GM12892 (cell line): ENCODE results near the gene PPP1R14B.

Source experiments
- POLR2A ChIP-seq: IDR thresholded peaks from 2 replicates; pipeline ENCODE4 v1.6.1; 2011; ENCODE audit warnings: low read depth, low read length, control low read depth
- POLR2AphosphoS5 ChIP-seq: IDR thresholded peaks from 2 replicates; pipeline ENCODE4 v1.6.1; 2011; ENCODE audit warnings: low read depth, low read length, control low read depth
- TAF1 ChIP-seq: IDR thresholded peaks from 2 replicates; pipeline ENCODE4 v1.6.1; 2011; ENCODE audit warnings: low read depth, mild to moderate bottlenecking, control low read depth, low read length, borderline replicate concordance

DNA sequence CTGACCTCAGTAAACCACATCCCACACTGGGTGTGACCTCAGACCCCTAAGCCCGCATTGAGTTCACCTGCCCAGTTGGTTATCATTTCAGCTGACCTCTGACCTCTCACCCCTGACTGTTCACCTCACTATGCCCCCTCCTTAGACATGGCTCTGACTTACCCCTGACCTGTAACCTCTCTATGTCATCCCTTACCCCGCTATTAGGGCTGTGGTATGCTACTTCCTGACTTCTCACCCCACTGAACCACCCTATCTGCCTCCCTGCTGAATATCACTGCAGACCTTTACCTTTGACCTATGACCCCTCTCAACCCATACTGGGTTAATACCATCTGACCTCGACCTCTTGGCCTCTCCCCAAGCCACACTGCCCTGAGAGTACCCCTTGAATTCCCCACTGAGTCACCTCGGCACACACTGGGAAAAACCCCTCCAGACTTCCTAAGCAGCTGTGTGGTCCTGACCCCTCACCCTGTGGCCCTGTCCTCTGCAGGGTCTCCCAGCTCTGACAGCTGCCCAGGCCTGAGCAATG lies 12.9 kb upstream of the PPP1R14B start:
- TF ChIP-seq POLR2AphosphoS5 (no peak), POLR2A (no peak), TAF1 (no peak)
